Cardiac fibroblast (primary cell): ENCODE results near the gene PARVB.

Source experiments
- DNase-seq, 2 donors: peaks; one replicate each; pipeline versions ENCODE4 v3.0.0 to v3.0.0-alpha.2; 2010; ENCODE audit warnings: low read depth in 2 of 2
- H3K4me3 ChIP-seq, 2 donors: replicated peaks in 1 of 2; 1 replicate in 1 of 2; 2 replicates in 1 of 2; pipeline ENCODE4 v1.5.1; 2011; ENCODE audit warnings: low read depth in 2 of 2, low read length in 2 of 2, mild to moderate bottlenecking in 2 of 2, moderate library complexity in 1 of 2
- CTCF ChIP-seq: IDR thresholded peaks from one replicate; pipeline ENCODE4 v1.5.1; 2011; ENCODE audit warnings: low read depth, mild to moderate bottlenecking, low read length, inconsistent platforms

The PARVB gene

GRCh38 chr22:43983808-43984207, 40.3 kb upstream of the PARVB start:
- no peak overlapping the region for H3K4me3 ChIP-seq
- no peak for TF ChIP-seq CTCF
- DNase-seq = no peak

GRCh38 chr22:43985532-43985931, 38.6 kb upstream of the PARVB start:
- H3K4me3 ChIP-seq = no peak overlapping the region
- DNase-seq = peak; percentile 5 to 31
- no peak for TF ChIP-seq CTCF

- H3K4me3 ChIP-seq = no peak overlapping the region
- no peak for TF ChIP-seq CTCF
- no peak for DNase-seq
Observed at GRCh38 chr22:43988116-43988820, 35.8 kb upstream of the PARVB start.

- H3K4me3 ChIP-seq = no peak overlapping the region
- TF ChIP-seq CTCF = no peak
- no peak for DNase-seq
Observed at GRCh38 chr22:43988960-43989359, 35.1 kb upstream of the PARVB start.

- DNase-seq = no peak
- no peak for TF ChIP-seq CTCF
- no peak overlapping the region for H3K4me3 ChIP-seq
Observed at GRCh38 chr22:43990044-43990443, 34.1 kb upstream of the PARVB start.

GRCh38 chr22:43991316-43992020, 32.6 kb upstream of the PARVB start:
- TF ChIP-seq CTCF = no peak
- DNase-seq = no peak

More at GRCh38 chr22:43991316-43992020, 32.6 kb upstream of the PARVB start:
- H3K4me3 ChIP-seq = no peak overlapping the region
